GM12878 (cell line): ENCODE data around the gene TOB1. TPM values are rescaled to one million over a fixed set of nuclear protein-coding genes. Genes with fewer than 3 reads are reported as not detected.

Experiments used
- ATAC-seq: fragments of 200-7000 bp; cut with Tn5 transposase; 3 replicates; pipeline ENCODE4 v1.9.1; 2020; ENCODE audit warnings: mild to moderate bottlenecking, moderate library complexity
- BruUV-seq: library from RNA; stranded (reverse); fragments of 400-500 nt; replicated peaks from 2 replicates; lab custom pipeline; 2021; lab: Mats Ljungman, UMichigan
- CTCF ChIA-PET: fragments of 300-600 bp; sonication (Branson Sonifier 250); formaldehyde crosslinking; extraction: SDS; loops from one replicate; lab custom pipeline; 2021; ENCODE audit warnings: inconsistent platforms; lab: Yijun Ruan, JAX
- POLR2A ChIA-PET: fragments of 350-600 bp; formaldehyde crosslinking; extraction: SDS; loops from one replicate; lab custom pipeline; 2021; ENCODE audit warnings: inconsistent platforms; lab: Charles Lee
- RAD21 ChIA-PET: fragments of 300-600 bp; sonication (Branson Sonifier 250); formaldehyde crosslinking; loops from one replicate; lab custom pipeline; 2023; ENCODE audit warnings: antibody characterized with exemption; ENCODE audit not compliant: unreplicated experiment; lab: Charles Lee
- SMC1A ChIA-PET: fragments of 300-600 bp; sonication (Branson Sonifier 250); formaldehyde crosslinking; loops from one replicate; lab custom pipeline; 2023; ENCODE audit not compliant: unreplicated experiment, uncharacterized antibody; lab: Charles Lee
- DNase-seq: peaks from one replicate; pipeline ENCODE4 v3.0.0-alpha.2; 2011; ENCODE audit warnings: low read depth, low spot score
- FAIRE-seq: peaks from 3 replicates; lab custom pipeline; 2011; peaks lifted over from hg19 to GRCh38; lab: Jason Lieb, UNC
- H2AFZ ChIP-seq: 2 replicates; pipeline ENCODE4 v1.6.0; 2011; ENCODE audit warnings: low read depth, low read length, control low read depth; ENCODE audit not compliant: control insufficient read depth
- H3K27ac ChIP-seq: 2 replicates; pipeline ENCODE4 v1.5.1; 2011; ENCODE audit warnings: control low read depth; ENCODE audit not compliant: control insufficient read depth, insufficient read depth
- H3K27me3 ChIP-seq, 2 experiments: replicated peaks in 1 of 2; 2 replicates each; pipeline versions ENCODE4 v1.6.0 to v1.6.1; 2011; ENCODE audit warnings: low read length in 1 of 2; ENCODE audit not compliant: control insufficient read depth in 2 of 2, insufficient read depth in 2 of 2
- H3K36me3 ChIP-seq, 2 experiments: 2 replicates each; pipeline ENCODE4 v1.5.1; 2011; ENCODE audit warnings: low read length in 1 of 2; ENCODE audit not compliant: control insufficient read depth in 2 of 2, insufficient read depth in 2 of 2
- H3K4me1 ChIP-seq: 2 replicates; pipeline ENCODE4 v1.6.1; 2011; ENCODE audit warnings: mild to moderate bottlenecking, low read length, moderate library complexity, mixed read lengths; ENCODE audit not compliant: control insufficient read depth, insufficient read depth
- H3K4me2 ChIP-seq: 2 replicates; pipeline ENCODE4 v1.6.0; 2011; ENCODE audit warnings: control low read depth; ENCODE audit not compliant: control insufficient read depth, insufficient read depth
- H3K4me3 ChIP-seq: fragments of 200-600 bp; sonication (generic); 2 replicates; pipeline ENCODE4 v1.5.1; 2016
- H3K79me2 ChIP-seq: 2 replicates; pipeline ENCODE4 v1.6.0; 2011; ENCODE audit warnings: low read length; ENCODE audit not compliant: control insufficient read depth, insufficient read depth
- H3K9ac ChIP-seq: 2 replicates; pipeline ENCODE4 v1.8.0; 2011; ENCODE audit warnings: low read length, control low read depth, mixed read lengths; ENCODE audit not compliant: control insufficient read depth, insufficient read depth
- H3K9me3 ChIP-seq: replicated peaks from 3 replicates; pipeline ENCODE4 v1.5.1; 2011; ENCODE audit warnings: mild to moderate bottlenecking, low read length; ENCODE audit not compliant: control insufficient read depth, insufficient read depth
- H4K20me1 ChIP-seq: 2 replicates; pipeline ENCODE4 v1.6.0; 2011; ENCODE audit not compliant: control insufficient read depth, insufficient read depth
- CHD1 ChIP-seq: IDR thresholded peaks from 2 replicates; pipeline ENCODE4 v1.6.1; 2012; ENCODE audit warnings: low read depth, low read length, improper control_type of control experiment
- MTA3 ChIP-seq: IDR thresholded peaks from 2 replicates; pipeline ENCODE4 v1.6.1; 2012; ENCODE audit warnings: low read length, inconsistent platforms, borderline replicate concordance
- MYB ChIP-seq: fragments of 150-350 bp; IDR thresholded peaks from 2 replicates; pipeline ENCODE4 v1.6.1; 2014; ENCODE audit warnings: mild to moderate bottlenecking, low read depth, low read length, borderline replicate concordance
- NFYB ChIP-seq: IDR thresholded peaks from 2 replicates; pipeline ENCODE4 v1.6.1; 2011; ENCODE audit warnings: low read depth, mild to moderate bottlenecking, low read length, improper control_type of control experiment, moderate library complexity; ENCODE audit not compliant: insufficient read depth
- RAD21 ChIP-seq: IDR thresholded peaks from 2 replicates; pipeline ENCODE4 v1.6.1; 2011; ENCODE audit warnings: mild to moderate bottlenecking, low read depth, low read length, moderate library complexity; ENCODE audit not compliant: insufficient read depth
- RAD51 ChIP-seq: fragments of 450-650 bp; IDR thresholded peaks from 2 replicates; pipeline ENCODE4 v1.6.1; 2016; ENCODE audit warnings: moderate library complexity, mild to moderate bottlenecking, inconsistent platforms
- SIN3A ChIP-seq: IDR thresholded peaks from 2 replicates; pipeline ENCODE4 v1.6.1; 2012; ENCODE audit warnings: low read depth, low read length, improper control_type of control experiment
- SMARCA5 ChIP-seq: fragments of 450-650 bp; IDR thresholded peaks from 2 replicates; pipeline ENCODE4 v1.6.1; 2017; ENCODE audit warnings: mild to moderate bottlenecking
- STAT3 ChIP-seq: IDR thresholded peaks from 2 replicates; pipeline ENCODE4 v1.6.1; 2011; ENCODE audit warnings: low read depth, low read length, improper control_type of control experiment
- SUPT20H ChIP-seq: IDR thresholded peaks from 2 replicates; pipeline ENCODE4 v1.6.1; 2011; ENCODE audit warnings: low read depth, mild to moderate bottlenecking, low read length, moderate library complexity, borderline replicate concordance; ENCODE audit not compliant: control insufficient read depth
- WGBS: methylation state at CpG from one replicate; pipeline ENCODE4 v1.1.6; 2016; ENCODE audit warnings: low lambda C conversion rate; ENCODE audit not compliant: insufficient replicate concordance, insufficient coverage; ENCODE audit errors: missing lambda C conversion rate; 5-methylcytosine and 5-hydroxymethylcytosine counted together
- in situ Hi-C: fragments of 300-500 bp; cut with MboI; formaldehyde crosslinking; loops from 9 replicates; pipeline ENCODE4 v1.14.3; 2018; ENCODE audit warnings: mixed read lengths
- intact Hi-C: fragments of 100-400 bp; cut with micrococcal nuclease; formaldehyde crosslinking; loops from one replicate; pipeline ENCODE4 v1.14.2; 2022; ENCODE audit not compliant: unreplicated experiment
- polyA plus RNA-seq, 11 experiments: library from polyadenylated mRNA; depleted of rRNA in 4 of 11; unstranded in 6 of 11; stranded (reverse) in 5 of 11; fragments of >200 nt; fragmentation: Nextera tagmentation in 4 of 11; fragmentation: Illumina TruSeq in 1 of 11; extraction: Ambion mirVana in 4 of 11; extraction: Trizol in 1 of 11; gene quantifications; 1 replicate in 1 of 11; 2 replicates in 10 of 11; pipeline versions ENCODE4 v1.2.1 to v1.2.3, GENCODE V29; 2011 to 2016; ENCODE audit warnings: inconsistent platforms in 2 of 11, missing spikeins in 2 of 11, low read depth in 1 of 11
- total RNA-seq, 4 experiments: library from RNA; depleted of rRNA in 3 of 4; stranded (reverse); fragments of >200 nt in 3 of 4; fragmentation: Illumina TruSeq in 1 of 4; extraction: Trizol in 1 of 4; gene quantifications; 2 replicates each; pipeline versions ENCODE4 v1.2.1 to v1.2.3, GENCODE V29; 2013 to 2021
- TF ChIP-seq, protein P1 (sequence below): fragments of 450-650 bp; IDR thresholded peaks from 2 replicates; pipeline ENCODE4 v1.6.1; 2018; ENCODE audit warnings: borderline replicate concordance, mild to moderate bottlenecking; ENCODE audit not compliant: partially characterized antibody
- TF ChIP-seq, protein P2 (sequence below): fragments of 450-650 bp; IDR thresholded peaks from 2 replicates; pipeline ENCODE4 v1.6.1; 2017; ENCODE audit warnings: mild to moderate bottlenecking, low read depth, inconsistent platforms; ENCODE audit not compliant: poor library complexity, severe bottlenecking
- TF ChIP-seq, protein P3 (sequence below): IDR thresholded peaks from 2 replicates; pipeline ENCODE4 v1.6.1; 2012; ENCODE audit warnings: low read depth, low read length, improper control_type of control experiment

The TOB1 gene
- total and polyA plus RNA-seq, 10 of the 15 experiments (the other 5 are each of a cell fraction or from before 2014, with no cell fraction given): 5.0 to 32.4 (median 13.7) TPM

DNA sequence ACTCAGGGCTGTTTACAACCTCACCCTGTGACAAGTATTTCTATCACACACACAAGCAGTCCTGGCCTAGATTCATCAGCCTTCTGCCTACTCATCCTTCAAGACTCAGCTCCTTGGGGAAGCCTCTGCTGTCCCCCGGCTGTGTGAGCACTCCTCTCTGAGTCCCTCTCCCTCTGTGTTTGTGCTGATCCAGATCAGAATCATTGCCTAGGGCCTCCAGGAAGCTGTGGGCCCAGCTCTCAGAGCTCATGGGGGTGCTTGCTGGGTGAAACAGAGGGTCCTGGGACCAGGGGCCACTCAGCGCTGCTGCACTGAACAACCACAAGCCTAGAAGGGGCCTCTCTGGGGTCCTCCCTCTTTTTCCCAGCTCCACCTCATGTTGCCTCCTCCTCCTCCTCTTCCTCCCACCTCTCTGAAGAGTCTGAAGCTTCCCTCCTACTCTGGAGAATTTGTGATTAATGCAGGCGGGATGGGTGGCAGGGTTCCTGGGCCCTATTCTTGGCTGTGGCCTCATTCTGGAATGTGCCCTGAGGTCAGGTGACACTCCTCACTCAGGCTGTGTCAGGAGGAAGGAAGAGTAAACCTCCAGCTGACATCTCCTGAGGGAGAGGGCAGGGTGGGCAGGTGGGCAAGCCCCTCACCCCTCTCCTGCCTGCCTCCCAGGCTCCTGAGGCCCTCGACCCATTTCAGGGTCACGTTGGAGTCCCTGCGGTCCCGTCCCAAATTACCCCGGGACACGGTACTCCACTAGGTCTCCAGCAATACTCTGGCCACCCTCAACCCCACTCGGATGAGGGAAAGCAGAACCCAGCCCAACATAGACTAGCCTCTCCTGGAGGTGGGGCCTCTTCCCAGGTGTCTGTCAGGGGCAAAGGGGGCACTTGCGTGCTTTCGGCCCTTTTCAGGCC is 20.7 kb downstream of the TOB1 start:
- DNase-seq: no peak
- 51% methylated on average over 12 of the region's 12 CpGs for WGBS
- no peak for ATAC-seq
- H3K27me3 ChIP-seq: no peaks in the 10 kb centered on the region
- ChIA-PET RAD21 (no interaction called here), POLR2A (interaction anchor here (0.6 kb wide), 1 partner anchor 179 kb away, joined by 3 read pairs; no protein-coding TSS in a partner anchor), SMC1A (interaction anchor here (1.0 to 1.6 kb wide), 2 partner anchors 8 to 11 kb away, joined by 3 read pairs; no protein-coding TSS in a partner anchor), CTCF (interaction anchor here (1.1 to 8.1 kb wide), 3 partner anchors 17 to 151 kb away, joined by 3 to 84 read pairs (median 4); no protein-coding TSS in a partner anchor)
- no peaks in the 10 kb centered on the region for H3K36me3 ChIP-seq
- no peak for FAIRE-seq
- H3K4me1 ChIP-seq: no peaks in the 10 kb centered on the region
- H3K4me3 ChIP-seq: no peak overlapping the region
- no peak overlapping the region for H3K27ac ChIP-seq
- H2AFZ ChIP-seq: no peak overlapping the region
- no peak overlapping the region for H3K9ac ChIP-seq
- H3K4me2 ChIP-seq: no peak overlapping the region
- in situ Hi-C loops: no loop called here
- H3K79me2 ChIP-seq: no peaks in the 10 kb centered on the region
- intact Hi-C loops: no loop called here
- H4K20me1 ChIP-seq: no peaks in the 10 kb centered on the region
- no TSS peak for BruUV-seq
- H3K9me3 ChIP-seq: peaks cover 2% of the 10 kb centered on the region; the same call in 1 of the 3 replicates
- TF ChIP-seq RAD51 (no peak), SMARCA5 (no peak), SUPT20H (no peak), NFYB (no peak), CHD1 (no peak), MTA3 (no peak), MYB (no peak), SIN3A (no peak), STAT3 (no peak), RAD21 (no peak)
- TF ChIP-seq, protein P1, sequence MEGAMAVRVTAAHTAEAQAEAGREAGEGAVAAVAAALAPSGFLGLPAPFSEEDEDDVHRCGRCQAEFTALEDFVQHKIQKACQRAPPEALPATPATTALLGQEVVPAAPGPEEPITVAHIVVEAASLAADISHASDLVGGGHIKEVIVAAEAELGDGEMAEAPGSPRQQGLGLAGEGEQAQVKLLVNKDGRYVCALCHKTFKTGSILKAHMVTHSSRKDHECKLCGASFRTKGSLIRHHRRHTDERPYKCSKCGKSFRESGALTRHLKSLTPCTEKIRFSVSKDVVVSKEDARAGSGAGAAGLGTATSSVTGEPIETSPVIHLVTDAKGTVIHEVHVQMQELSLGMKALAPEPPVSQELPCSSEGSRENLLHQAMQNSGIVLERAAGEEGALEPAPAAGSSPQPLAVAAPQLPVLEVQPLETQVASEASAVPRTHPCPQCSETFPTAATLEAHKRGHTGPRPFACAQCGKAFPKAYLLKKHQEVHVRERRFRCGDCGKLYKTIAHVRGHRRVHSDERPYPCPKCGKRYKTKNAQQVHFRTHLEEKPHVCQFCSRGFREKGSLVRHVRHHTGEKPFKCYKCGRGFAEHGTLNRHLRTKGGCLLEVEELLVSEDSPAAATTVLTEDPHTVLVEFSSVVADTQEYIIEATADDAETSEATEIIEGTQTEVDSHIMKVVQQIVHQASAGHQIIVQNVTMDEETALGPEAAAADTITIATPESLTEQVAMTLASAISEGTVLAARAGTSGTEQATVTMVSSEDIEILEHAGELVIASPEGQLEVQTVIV: no peak
- TF ChIP-seq, protein P2, sequence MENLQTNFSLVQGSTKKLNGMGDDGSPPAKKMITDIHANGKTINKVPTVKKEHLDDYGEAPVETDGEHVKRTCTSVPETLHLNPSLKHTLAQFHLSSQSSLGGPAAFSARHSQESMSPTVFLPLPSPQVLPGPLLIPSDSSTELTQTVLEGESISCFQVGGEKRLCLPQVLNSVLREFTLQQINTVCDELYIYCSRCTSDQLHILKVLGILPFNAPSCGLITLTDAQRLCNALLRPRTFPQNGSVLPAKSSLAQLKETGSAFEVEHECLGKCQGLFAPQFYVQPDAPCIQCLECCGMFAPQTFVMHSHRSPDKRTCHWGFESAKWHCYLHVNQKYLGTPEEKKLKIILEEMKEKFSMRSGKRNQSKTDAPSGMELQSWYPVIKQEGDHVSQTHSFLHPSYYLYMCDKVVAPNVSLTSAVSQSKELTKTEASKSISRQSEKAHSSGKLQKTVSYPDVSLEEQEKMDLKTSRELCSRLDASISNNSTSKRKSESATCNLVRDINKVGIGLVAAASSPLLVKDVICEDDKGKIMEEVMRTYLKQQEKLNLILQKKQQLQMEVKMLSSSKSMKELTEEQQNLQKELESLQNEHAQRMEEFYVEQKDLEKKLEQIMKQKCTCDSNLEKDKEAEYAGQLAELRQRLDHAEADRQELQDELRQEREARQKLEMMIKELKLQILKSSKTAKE: no peak
- TF ChIP-seq, protein P3, sequence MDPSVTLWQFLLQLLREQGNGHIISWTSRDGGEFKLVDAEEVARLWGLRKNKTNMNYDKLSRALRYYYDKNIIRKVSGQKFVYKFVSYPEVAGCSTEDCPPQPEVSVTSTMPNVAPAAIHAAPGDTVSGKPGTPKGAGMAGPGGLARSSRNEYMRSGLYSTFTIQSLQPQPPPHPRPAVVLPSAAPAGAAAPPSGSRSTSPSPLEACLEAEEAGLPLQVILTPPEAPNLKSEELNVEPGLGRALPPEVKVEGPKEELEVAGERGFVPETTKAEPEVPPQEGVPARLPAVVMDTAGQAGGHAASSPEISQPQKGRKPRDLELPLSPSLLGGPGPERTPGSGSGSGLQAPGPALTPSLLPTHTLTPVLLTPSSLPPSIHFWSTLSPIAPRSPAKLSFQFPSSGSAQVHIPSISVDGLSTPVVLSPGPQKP: no peak
